PC-9 (cell line): ENCODE data around the gene KLHL25.

ENCODE experiments used
- EZH2 ChIP-seq: fragments of 200-600 bp; sonication (generic); IDR thresholded peaks from 2 replicates; pipeline ENCODE4 v1.8.0; 2017; ENCODE audit warnings: antibody characterized with exemption, low read depth
- TF ChIP-seq, protein P1 (sequence below): fragments of 200-600 bp; sonication (generic); conservative IDR thresholded peaks from 2 replicates; pipeline ENCODE4 v1.6.1; 2017; ENCODE audit warnings: mixed run types, antibody characterized with exemption, mild to moderate bottlenecking, moderate library complexity

DNA sequence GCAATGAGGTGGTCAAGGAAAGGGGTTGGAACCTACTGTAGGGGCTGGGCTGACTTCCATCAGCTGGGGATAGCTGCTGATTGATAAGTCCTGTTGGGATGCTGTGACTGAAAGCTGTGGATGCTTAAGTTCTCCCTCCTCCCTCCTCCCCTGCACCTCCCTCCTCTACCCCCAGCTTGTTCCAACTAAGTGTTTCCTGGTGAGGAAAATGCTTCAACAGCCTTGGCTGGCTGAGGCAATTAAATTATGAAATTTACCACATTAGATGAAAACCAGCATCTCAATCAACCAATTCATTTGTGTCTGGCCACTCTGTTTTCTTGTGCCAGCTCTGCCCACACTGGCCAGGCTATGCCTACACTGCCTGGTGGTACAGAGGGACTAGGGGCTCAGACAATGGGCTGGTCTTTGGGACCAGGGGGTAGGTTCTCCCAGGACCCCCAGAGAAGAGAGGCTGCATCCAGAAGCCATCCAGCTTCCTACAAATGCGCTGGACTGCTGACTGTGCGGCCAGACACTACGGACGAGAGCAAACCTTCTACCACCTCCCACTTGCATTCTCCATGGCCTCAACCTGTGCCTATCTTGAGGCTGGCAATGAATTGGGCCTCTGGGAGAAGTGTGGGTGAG is 2.5 kb downstream of the KLHL25 start:
- TF ChIP-seq, protein P1, sequence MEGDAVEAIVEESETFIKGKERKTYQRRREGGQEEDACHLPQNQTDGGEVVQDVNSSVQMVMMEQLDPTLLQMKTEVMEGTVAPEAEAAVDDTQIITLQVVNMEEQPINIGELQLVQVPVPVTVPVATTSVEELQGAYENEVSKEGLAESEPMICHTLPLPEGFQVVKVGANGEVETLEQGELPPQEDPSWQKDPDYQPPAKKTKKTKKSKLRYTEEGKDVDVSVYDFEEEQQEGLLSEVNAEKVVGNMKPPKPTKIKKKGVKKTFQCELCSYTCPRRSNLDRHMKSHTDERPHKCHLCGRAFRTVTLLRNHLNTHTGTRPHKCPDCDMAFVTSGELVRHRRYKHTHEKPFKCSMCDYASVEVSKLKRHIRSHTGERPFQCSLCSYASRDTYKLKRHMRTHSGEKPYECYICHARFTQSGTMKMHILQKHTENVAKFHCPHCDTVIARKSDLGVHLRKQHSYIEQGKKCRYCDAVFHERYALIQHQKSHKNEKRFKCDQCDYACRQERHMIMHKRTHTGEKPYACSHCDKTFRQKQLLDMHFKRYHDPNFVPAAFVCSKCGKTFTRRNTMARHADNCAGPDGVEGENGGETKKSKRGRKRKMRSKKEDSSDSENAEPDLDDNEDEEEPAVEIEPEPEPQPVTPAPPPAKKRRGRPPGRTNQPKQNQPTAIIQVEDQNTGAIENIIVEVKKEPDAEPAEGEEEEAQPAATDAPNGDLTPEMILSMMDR, result no peak
- TF ChIP-seq EZH2, result no peak
